PC-9 (cell line): ENCODE results near the gene OR51D1.

ENCODE experiments used
- CTCF ChIP-seq: fragments of 200-600 bp; sonication (generic); conservative IDR thresholded peaks from 2 replicates; pipeline ENCODE4 v1.6.1; 2017; ENCODE audit warnings: mixed run types, antibody characterized with exemption, mild to moderate bottlenecking, moderate library complexity
- EZH2 ChIP-seq: fragments of 200-600 bp; sonication (generic); IDR thresholded peaks from 2 replicates; pipeline ENCODE4 v1.8.0; 2017; ENCODE audit warnings: antibody characterized with exemption, low read depth

DNA sequence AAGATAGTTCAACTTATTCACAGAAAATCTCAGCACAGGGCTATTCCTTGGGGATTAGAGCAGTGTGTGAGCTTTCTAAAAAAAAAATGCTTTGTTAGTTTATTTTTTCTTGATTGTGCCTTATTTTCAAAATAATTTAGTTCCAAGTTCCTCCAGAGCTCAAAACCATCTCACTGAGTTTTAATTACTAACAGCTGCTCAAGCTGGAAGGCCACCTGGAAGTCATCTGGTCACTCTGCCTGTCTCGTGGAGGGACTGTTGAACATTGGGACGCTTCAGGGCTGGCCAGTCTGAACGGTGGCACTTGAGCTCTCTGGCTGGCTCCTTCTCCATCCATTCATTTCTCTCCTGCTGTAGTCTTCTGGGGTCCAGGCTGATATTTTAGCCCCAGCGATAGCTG is 10.5 kb downstream of the OR51D1 start:
- TF ChIP-seq CTCF (no peak), EZH2 (no peak)
